Measurements from ENCODE around the gene ATP10D. TPM values are rescaled to one million over a fixed set of nuclear protein-coding genes. Genes with fewer than 3 reads are reported as not detected.
A peak's percentile ranks its signal among the peaks of the same experiment; 100 is the strongest.

ATP10D gene
- 10 to 100 TPM; 10.9 to 16.1 TPM for total RNA-seq

DNA sequence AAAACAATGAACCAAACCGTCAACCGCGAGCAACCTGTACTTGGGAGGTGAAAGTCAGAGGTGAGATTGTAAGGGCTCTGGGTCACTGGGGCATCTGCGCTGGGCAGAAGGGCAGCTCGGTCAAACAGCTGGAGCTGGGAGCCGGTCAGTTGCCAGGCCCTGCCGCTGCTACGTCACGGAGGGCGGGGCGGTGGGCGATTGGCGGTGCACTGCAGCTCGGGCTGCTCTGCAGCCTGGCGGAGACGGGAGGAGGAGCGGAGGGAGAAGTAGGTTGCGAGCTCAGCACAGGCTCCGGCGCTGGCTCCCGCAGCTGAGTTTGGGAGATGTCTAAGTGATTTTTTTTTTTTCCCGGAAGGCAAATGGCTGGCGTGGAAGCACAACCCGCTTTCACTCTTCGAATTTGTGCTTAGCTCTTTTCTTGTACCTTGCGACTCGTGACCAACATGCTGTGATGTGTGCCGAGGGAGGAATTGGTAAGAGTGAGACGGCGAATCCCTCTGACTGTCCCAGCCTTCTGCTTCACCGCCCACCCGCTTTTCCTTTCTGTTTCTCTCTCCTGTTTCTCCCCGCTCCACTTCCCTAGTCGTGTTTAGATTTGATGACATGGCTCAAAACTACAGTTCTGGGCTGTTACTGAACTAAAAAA is at the start of gene ATP10D:
TSS of gene ATP10D (plus strand) at position 229 of the 646 bp plus-strand sequence. CDS start 27,266 bp downstream, outside the sequence.
- Mint-ChIP-seq H3K27me3 (no peaks in the 10 kb centered on the region), H3K27ac (peak within 1 kb of the TSS; percentile 95), H3K4me1 (peaks cover 17% of the 10 kb centered on the region), H3K9me3 (no peaks in the 10 kb centered on the region), H3K4me3 (peak within 1 kb of the TSS; percentile 99), H3K36me3 (peaks cover 4% of the 10 kb centered on the region)
- POLR2A ChIA-PET: interaction anchor here (0.5 to 2.8 kb wide), 6 partner anchors 22 to 647 kb away, joined by 3 to 25 read pairs (median 4); partner anchors contain the start of gene COMMD8
- ATAC-seq (ENCODE audit: low read depth) (peak; percentile 99), DNase-seq (peak; percentile 84)

DNA sequence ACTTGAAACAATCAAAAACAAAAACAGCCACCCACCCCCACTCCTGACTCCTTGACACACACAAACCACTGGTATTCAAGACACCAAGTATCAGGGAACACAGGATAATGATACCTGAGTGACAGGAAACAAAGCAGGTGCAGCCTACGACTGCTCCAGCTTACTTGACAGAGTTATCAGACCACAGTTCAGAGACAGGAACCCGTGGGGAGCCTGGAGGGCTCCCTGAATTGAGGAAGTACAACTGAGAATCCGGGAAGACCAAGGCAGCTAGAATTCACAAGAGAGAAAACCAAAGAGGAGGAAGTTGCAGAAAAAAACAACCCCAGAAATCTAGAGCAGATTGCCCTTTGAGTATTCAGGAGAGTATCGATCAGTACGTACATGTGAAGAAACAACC is 42.1 kb upstream of the ATP10D start:
- Mint-ChIP-seq H3K27ac (no peak overlapping the region), H3K4me3 (peak overlapping the region; percentile 4), H3K36me3 (peaks cover 6% of the 10 kb centered on the region), H3K9me3 (no peaks in the 10 kb centered on the region), H3K4me1 (peaks cover 4% of the 10 kb centered on the region), H3K27me3 (no peaks in the 10 kb centered on the region)
- POLR2A ChIA-PET: no interaction called here
- no peak for ATAC-seq (ENCODE audit: low read depth)
- DNase-seq: no peak

DNA sequence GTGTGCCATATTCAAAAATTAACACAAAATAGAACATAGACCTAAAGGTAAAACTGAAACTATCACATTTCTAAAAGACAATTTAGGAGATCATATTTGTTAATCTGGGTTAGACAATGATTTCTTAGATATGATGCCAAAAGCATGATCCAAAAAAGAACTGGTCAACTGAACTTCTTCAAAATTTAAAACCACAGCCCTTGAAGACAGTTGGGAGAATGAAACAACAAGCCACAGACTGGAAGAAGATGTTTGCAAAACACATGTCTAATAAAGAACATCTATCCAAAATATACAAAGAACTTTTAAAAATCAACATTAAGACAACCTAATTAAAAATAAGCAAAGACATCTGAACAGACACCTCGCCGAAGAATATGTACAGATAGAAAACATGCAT is 41.0 kb upstream of the ATP10D start:
- Mint-ChIP-seq H3K27ac (no peak overlapping the region), H3K9me3 (no peaks in the 10 kb centered on the region), H3K27me3 (no peaks in the 10 kb centered on the region), H3K4me3 (no peak overlapping the region), H3K36me3 (peaks cover 12% of the 10 kb centered on the region), H3K4me1 (peaks cover 4% of the 10 kb centered on the region)
- POLR2A ChIA-PET: no interaction called here
- ATAC-seq (ENCODE audit: low read depth): no peak
- DNase-seq: no peak

DNA sequence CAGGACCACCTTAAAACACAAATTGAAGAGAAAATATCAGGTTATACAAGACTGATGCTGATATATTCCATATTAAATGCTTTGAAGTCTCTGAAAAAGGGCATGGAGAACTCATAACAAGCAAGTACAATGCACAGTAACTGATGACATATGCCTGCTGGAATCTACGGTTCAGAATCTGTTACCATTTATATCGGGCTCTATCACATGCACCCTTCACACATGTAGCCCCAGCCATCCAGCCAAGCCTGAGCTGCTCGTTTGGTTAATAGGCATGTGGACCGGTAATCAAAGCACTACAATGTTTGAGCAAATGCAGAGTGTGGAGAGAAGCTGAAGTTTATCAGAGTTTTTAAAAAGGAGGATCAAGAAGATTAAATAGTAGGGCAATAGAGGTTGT is 33.4 kb upstream of the ATP10D start:
- no peak overlapping the region for H3K4me3 Mint-ChIP-seq
- no peak overlapping the region for H3K27ac Mint-ChIP-seq
- H3K9me3 Mint-ChIP-seq: no peaks in the 10 kb centered on the region
- DNase-seq (no peak), ATAC-seq (ENCODE audit: low read depth) (no peak)
- H3K27me3 Mint-ChIP-seq: no peaks in the 10 kb centered on the region
- peaks cover 2% of the 10 kb centered on the region for H3K4me1 Mint-ChIP-seq
- H3K36me3 Mint-ChIP-seq: peaks cover 34% of the 10 kb centered on the region
- POLR2A ChIA-PET: no interaction called here

DNA sequence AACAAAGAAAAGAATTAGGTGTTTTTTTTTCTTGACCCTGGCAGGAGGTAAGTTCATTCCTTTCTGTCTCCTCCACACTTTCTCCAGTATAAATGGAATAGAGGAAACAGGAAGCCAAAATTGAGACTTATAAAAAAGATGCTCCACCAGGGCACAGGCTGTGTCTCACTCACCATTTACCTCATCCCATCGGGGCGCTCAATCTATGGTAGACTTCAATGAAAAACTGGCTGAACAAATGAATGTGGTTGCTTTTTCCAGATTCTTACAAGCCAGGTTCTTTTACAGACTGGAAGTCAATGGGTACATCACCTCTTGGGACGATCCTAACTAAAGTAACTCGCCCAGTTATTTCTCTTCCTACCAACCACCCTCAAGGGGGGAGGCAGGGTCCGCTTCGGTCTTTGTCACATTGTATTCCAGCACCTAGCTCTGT is 22.3 kb upstream of the ATP10D start:
- H3K27me3 Mint-ChIP-seq: no peaks in the 10 kb centered on the region
- peak overlapping the region; percentile 86 for H3K4me3 Mint-ChIP-seq
- H3K9me3 Mint-ChIP-seq: no peaks in the 10 kb centered on the region
- POLR2A ChIA-PET: interaction anchor here (0.6 to 4.5 kb wide), 5 partner anchors 8 to 69 kb away, joined by 3 to 25 read pairs (median 3); partner anchors contain the start of gene ATP10D
- ATAC-seq (ENCODE audit: low read depth) (no peak), DNase-seq (no peak)
- H3K36me3 Mint-ChIP-seq: peaks cover 14% of the 10 kb centered on the region
- H3K27ac Mint-ChIP-seq: peak overlapping the region; percentile 81
- peaks cover 25% of the 10 kb centered on the region for H3K4me1 Mint-ChIP-seq

DNA sequence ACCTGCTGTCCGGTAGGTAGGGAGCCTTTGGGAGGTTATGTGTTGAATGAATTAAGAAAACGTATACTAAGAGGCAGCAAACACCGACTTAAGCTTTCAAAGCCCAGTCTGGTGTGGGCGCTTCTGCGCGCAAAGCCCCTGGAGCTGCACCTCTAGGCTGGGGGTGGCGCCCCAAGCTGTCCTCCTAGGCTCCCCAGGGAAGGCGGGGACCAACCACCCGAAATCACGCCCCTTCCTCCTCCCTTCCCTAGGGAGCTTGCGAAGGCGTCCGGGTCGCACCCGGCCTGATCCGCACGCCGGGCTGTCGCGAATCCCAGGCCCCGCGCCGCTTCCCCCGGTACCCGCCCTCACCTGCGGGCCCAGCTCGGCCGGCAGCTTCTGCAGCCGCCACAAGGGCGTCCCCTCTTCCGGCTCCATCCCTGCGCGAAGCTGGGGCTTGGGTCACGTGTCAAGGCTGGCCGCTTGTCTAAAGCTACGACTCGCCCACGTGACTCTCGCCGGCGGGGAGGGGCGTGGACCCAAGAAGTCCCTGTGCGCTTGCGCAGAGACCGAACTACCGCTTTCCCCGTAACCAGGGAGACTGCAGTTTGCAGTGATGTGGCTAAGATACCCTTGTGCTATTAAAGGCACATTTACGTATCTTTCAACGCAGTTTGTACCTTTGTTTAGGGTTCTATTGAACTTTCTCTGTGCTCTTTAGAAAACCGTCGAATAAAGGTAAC is 21.7 kb upstream of the ATP10D start, which contains the start of gene COMMD8:
TSS of gene COMMD8 (minus strand) at position 468 of the 722 bp plus-strand sequence. CDS start at position 417, 51 bp downstream.
- no peaks in the 10 kb centered on the region for H3K27me3 Mint-ChIP-seq
- H3K4me1 Mint-ChIP-seq: peaks cover 25% of the 10 kb centered on the region
- POLR2A ChIA-PET: interaction anchor here (0.6 to 4.5 kb wide), 6 partner anchors 9 to 68 kb away, joined by 3 to 25 read pairs (median 3); partner anchors contain the start of gene ATP10D
- no peaks in the 10 kb centered on the region for H3K9me3 Mint-ChIP-seq
- peak; percentile 94 for DNase-seq
- peak; percentile 96 for ATAC-seq (ENCODE audit: low read depth)
- H3K36me3 Mint-ChIP-seq: peaks cover 11% of the 10 kb centered on the region
- peak within 1 kb of the TSS; percentile 81 for H3K27ac Mint-ChIP-seq
- peak within 1 kb of the TSS; percentile 86 for H3K4me3 Mint-ChIP-seq

DNA sequence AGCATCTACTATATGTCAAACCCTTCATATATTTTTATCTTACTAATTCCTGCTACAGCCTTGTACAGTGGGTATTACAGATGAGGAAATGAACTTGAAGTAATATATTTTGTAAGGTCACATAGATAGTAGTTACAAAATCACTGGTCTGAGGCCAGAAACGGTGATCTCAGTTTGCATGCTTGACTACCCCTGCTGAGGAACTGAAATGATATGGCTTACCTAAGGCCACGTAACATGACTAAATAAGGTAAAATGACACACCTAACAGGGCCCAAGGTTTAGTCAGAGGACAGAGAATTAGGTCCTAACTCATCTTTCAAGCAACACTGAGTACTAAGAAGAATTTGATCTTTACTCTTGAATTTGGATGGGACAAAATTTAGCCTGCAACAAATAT is 20.1 kb upstream of the ATP10D start:
- ATAC-seq (ENCODE audit: low read depth) (no peak), DNase-seq (no peak)
- POLR2A ChIA-PET: interaction anchor here (4.5 kb wide), 1 partner anchor 19 kb away, joined by 25 read pairs; the partner anchor contains the start of gene ATP10D
- peaks cover 3% of the 10 kb centered on the region for H3K36me3 Mint-ChIP-seq
- no peak overlapping the region for H3K27ac Mint-ChIP-seq
- H3K27me3 Mint-ChIP-seq: peaks cover 11% of the 10 kb centered on the region
- peaks cover 23% of the 10 kb centered on the region for H3K4me1 Mint-ChIP-seq
- H3K9me3 Mint-ChIP-seq: no peaks in the 10 kb centered on the region
- H3K4me3 Mint-ChIP-seq: no peak overlapping the region

DNA sequence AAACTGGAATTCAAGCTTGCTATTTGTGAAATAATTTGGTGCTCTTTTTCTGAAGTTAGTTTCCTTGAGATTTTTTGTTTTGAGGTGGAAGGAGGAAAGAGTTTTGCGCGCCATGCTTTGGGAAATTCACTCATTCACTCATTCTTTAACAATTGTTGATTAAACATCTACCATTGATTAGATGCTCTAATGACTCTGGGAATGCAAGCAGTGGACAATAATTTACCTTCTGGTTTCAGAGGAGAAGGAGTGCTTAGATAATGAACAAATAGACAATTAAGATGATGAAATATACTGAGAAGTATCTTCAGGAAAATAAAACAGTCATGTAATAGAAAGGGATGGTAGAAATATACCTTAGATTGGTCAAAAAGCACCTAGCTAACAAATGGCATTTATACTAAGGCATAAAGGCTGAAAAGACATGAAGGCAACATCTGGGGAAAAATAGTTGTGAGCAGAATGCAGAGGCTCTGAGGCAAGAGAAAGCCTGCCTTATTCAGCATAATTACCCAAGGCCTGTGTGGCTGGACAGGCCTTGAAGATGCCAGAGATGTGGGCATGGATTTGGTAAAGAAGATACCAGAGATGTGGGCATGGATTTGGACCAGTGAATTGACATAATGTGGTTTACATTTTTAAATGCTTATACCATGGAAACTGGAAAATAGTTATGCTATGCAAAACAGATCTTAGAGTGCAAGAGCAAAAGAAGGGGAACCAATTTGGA is 18.9 kb upstream of the ATP10D start:
- Mint-ChIP-seq H3K4me3 (no peak overlapping the region), H3K27ac (no peak overlapping the region), H3K4me1 (peaks cover 17% of the 10 kb centered on the region), H3K9me3 (no peaks in the 10 kb centered on the region), H3K27me3 (peaks cover 11% of the 10 kb centered on the region), H3K36me3 (peaks cover 3% of the 10 kb centered on the region)
- no peak for DNase-seq
- no peak for ATAC-seq (ENCODE audit: low read depth)
- POLR2A ChIA-PET: no interaction called here

DNA sequence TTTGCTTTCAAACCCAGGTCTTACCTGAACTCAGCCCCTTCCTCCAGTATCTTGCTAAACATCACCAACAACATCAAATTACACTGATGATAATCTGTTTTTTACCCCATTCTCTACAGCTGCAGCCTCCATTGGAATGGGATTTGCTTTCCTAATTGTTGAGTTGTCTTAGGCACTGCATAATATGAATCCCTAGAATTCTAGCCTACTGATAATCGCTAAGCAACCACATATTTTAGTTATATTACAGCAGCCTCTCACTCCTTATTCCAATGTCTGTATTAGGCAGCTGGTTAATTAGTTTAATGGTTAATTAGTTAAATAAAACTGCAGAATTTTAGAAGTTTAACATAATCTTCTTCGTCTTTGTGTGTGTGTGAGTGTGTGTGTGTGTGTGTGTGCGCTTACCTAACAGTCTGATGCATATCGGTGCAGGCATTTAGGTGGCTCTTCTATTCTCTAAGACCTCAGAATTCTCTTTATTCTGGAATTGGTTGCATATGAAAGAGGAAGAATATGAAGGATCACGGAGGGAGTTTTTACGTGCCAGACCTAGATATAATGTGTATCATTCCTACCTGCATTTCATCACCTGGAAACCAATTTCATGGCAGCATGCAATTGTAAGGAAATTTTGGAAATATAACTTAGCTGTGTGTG is 16.2 kb upstream of the ATP10D start:
- peaks cover 1% of the 10 kb centered on the region for H3K4me1 Mint-ChIP-seq
- H3K9me3 Mint-ChIP-seq: no peaks in the 10 kb centered on the region
- H3K4me3 Mint-ChIP-seq: no peak overlapping the region
- peaks cover 11% of the 10 kb centered on the region for H3K27me3 Mint-ChIP-seq
- DNase-seq: no peak
- POLR2A ChIA-PET: no interaction called here
- H3K36me3 Mint-ChIP-seq: no peaks in the 10 kb centered on the region
- H3K27ac Mint-ChIP-seq: no peak overlapping the region
- no peak for ATAC-seq (ENCODE audit: low read depth)

DNA sequence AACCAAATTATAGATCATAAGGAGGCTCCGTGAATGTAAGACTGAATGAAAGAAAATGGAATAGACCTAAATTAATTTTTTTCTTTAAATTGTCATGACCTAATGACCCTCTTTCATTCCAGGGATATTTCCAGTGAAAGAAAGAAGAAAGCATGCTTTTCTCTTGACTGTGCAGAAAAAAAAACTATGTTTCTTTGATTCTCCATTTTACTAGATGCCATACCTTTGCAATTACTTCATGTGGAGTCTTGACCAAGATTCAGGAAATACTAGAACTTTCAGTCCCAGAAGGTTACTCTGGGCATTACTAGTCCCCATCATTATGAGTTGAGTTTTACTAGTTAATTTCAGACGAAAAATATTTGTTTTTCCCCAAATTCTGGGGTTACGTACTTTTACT is 15.1 kb upstream of the ATP10D start:
- POLR2A ChIA-PET: no interaction called here
- H3K27ac Mint-ChIP-seq: no peak overlapping the region

DNA sequence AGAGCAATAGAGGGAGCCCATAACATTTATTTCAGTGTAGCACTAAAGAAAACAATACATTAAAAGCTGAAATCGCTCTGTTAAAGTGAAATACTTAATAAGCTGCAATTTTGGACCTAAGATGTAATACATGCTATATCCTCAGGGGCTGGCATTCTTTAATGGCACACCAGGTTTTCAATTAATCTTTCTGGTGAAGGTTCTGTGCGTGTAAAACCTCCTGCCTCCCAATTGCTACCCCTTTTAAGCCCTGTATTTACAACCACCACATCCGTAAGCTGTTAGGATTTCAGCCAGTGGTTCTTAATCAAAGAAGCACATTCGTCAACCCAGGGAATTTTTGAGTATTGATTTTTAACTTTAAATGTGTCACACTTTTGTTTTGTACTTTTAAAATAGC is 14.0 kb upstream of the ATP10D start:
- H3K27me3 Mint-ChIP-seq: peaks cover 11% of the 10 kb centered on the region
- H3K27ac Mint-ChIP-seq: no peak overlapping the region
- H3K36me3 Mint-ChIP-seq: no peaks in the 10 kb centered on the region
- POLR2A ChIA-PET: no interaction called here
- H3K9me3 Mint-ChIP-seq: no peaks in the 10 kb centered on the region
- H3K4me1 Mint-ChIP-seq: no peaks in the 10 kb centered on the region
- ATAC-seq (ENCODE audit: low read depth): no peak
- DNase-seq: no peak
- no peak overlapping the region for H3K4me3 Mint-ChIP-seq

More for the DNA sequence above, 15.1 kb upstream of the ATP10D start:
- no peaks in the 10 kb centered on the region for H3K36me3 Mint-ChIP-seq
- ATAC-seq (ENCODE audit: low read depth): no peak
- no peak overlapping the region for H3K4me3 Mint-ChIP-seq
- peaks cover 11% of the 10 kb centered on the region for H3K27me3 Mint-ChIP-seq
- no peaks in the 10 kb centered on the region for H3K4me1 Mint-ChIP-seq
- DNase-seq: no peak
- no peaks in the 10 kb centered on the region for H3K9me3 Mint-ChIP-seq

DNA sequence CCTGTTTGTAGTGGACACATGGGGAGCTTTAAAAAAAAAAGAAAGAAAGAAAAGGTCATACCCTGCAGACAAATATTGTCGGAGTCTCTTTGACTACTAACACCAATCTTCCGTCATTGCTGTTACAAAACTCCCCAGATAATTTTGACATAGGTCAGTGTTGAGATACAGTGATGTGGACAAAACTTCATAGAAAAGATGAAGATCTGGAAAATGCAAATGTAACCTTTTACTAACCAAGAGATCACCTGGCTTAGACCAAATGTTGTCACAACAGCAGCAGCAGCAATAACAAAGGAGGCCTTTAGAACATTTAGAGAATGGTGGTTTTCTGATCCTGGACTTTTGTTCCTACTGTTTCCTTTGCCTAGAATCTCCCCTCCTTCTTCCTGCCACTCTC is 13.5 kb upstream of the ATP10D start:
- no peaks in the 10 kb centered on the region for H3K9me3 Mint-ChIP-seq
- ATAC-seq (ENCODE audit: low read depth): no peak
- no peaks in the 10 kb centered on the region for H3K36me3 Mint-ChIP-seq
- no peak overlapping the region for H3K27ac Mint-ChIP-seq
- no peaks in the 10 kb centered on the region for H3K4me1 Mint-ChIP-seq
- H3K4me3 Mint-ChIP-seq: no peak overlapping the region
- H3K27me3 Mint-ChIP-seq: peaks cover 11% of the 10 kb centered on the region
- POLR2A ChIA-PET: no interaction called here
- DNase-seq: no peak

Measured in activated naive CD8-positive, alpha-beta T cell treated with anti-CD3 and anti-CD28 coated beads, Interleukin-2, amount 10 ng/mL, durations not matched to agents 7 days and 5 days (primary cell).